GM23248 (cell line): ENCODE measurements around the gene ABCC10. TPM values are rescaled to one million over a fixed set of nuclear protein-coding genes. Genes with fewer than 3 reads are reported as not detected.

ENCODE experiments used
- DNase-seq: peaks from one replicate; pipeline ENCODE4 v3.0.0-alpha.2; 2015
- H2AFZ ChIP-seq: fragments of 200-600 bp; sonication (generic); 2 replicates; pipeline ENCODE4 v1.6.1; 2016; ENCODE audit warnings: antibody characterized with exemption
- H3F3A ChIP-seq: fragments of 200-600 bp; sonication (generic); 2 replicates; pipeline ENCODE4 v1.6.1; 2016; ENCODE audit warnings: mild to moderate bottlenecking, antibody characterized with exemption, mixed run types; ENCODE audit not compliant: insufficient read depth
- H3K27ac ChIP-seq: fragments of 200-600 bp; sonication (generic); 2 replicates; pipeline ENCODE4 v1.5.1; 2016; ENCODE audit warnings: mild to moderate bottlenecking
- H3K27me3 ChIP-seq: fragments of 200-600 bp; sonication (generic); replicated peaks from 2 replicates; pipeline ENCODE4 v1.6.1; 2016; ENCODE audit warnings: mild to moderate bottlenecking; ENCODE audit not compliant: insufficient read depth
- H3K36me3 ChIP-seq: fragments of 200-600 bp; sonication (generic); 2 replicates; pipeline ENCODE4 v1.6.1; 2016; ENCODE audit warnings: low read depth, mild to moderate bottlenecking
- H3K4me1 ChIP-seq: fragments of 200-600 bp; sonication (generic); 2 replicates; pipeline ENCODE4 v1.6.1; 2016; ENCODE audit warnings: mild to moderate bottlenecking; ENCODE audit not compliant: insufficient read depth
- H3K4me2 ChIP-seq: fragments of 200-600 bp; sonication (generic); one replicate; pipeline ENCODE4 v1.6.1; 2016; ENCODE audit warnings: mild to moderate bottlenecking; ENCODE audit not compliant: unreplicated experiment
- H3K4me3 ChIP-seq: fragments of 200-600 bp; sonication (generic); 2 replicates; pipeline ENCODE4 v1.5.1; 2016; ENCODE audit warnings: mild to moderate bottlenecking
- H3K79me2 ChIP-seq: fragments of 200-600 bp; sonication (generic); 2 replicates; pipeline ENCODE4 v1.6.1; 2016; ENCODE audit warnings: mild to moderate bottlenecking; ENCODE audit not compliant: insufficient read depth
- H3K9ac ChIP-seq: fragments of 200-600 bp; sonication (generic); 2 replicates; pipeline ENCODE4 v1.6.1; 2016; ENCODE audit warnings: mild to moderate bottlenecking
- H3K9me2 ChIP-seq: fragments of 200-600 bp; sonication (generic); 2 replicates; pipeline ENCODE4 v1.6.1; 2016; ENCODE audit warnings: mixed run types, mild to moderate bottlenecking, moderate library complexity; ENCODE audit not compliant: insufficient read depth
- H3K9me3 ChIP-seq: fragments of 200-600 bp; sonication (generic); one replicate; pipeline ENCODE4 v1.6.1; 2017; ENCODE audit warnings: low read depth
- H4K20me1 ChIP-seq: fragments of 200-600 bp; sonication (generic); 2 replicates; pipeline ENCODE4 v1.6.0; 2016; ENCODE audit not compliant: insufficient read depth
- EZH2 ChIP-seq: fragments of 200-600 bp; sonication (generic); IDR thresholded peaks from 2 replicates; pipeline ENCODE4 v1.6.1; 2018; ENCODE audit warnings: antibody characterized with exemption, mild to moderate bottlenecking; ENCODE audit not compliant: insufficient read depth, poor library complexity, severe bottlenecking
- EZH2phosphoT487 ChIP-seq: fragments of 200-600 bp; sonication (generic); IDR thresholded peaks from 2 replicates; pipeline ENCODE4 v1.6.1; 2018; ENCODE audit warnings: antibody characterized with exemption, moderate library complexity, mild to moderate bottlenecking, low read depth; ENCODE audit not compliant: insufficient read depth
- WGBS, 2 experiments: methylation state at CpG; one replicate each; pipeline ENCODE4 v1.1.6; 2015 to 2017; ENCODE audit warnings: low lambda C conversion rate in 2 of 2, low coverage in 1 of 2; ENCODE audit errors: missing lambda C conversion rate in 2 of 2; 5-methylcytosine and 5-hydroxymethylcytosine counted together
- in situ Hi-C: fragments of 300-500 bp; cut with MboI; formaldehyde crosslinking; loops from 2 replicates; pipeline ENCODE4 v1.15.0; 2020
- polyA plus RNA-seq: library from polyadenylated mRNA; unstranded; fragments of >200 nt; fragmentation: Nextera tagmentation; extraction: Ambion mirVana; gene quantifications from 2 replicates; pipeline ENCODE4 v1.2.1, GENCODE V29; 2016
- total RNA-seq: library from RNA; depleted of rRNA; stranded (reverse); fragments of >200 nt; shearing (Covaris generic); gene quantifications from 2 replicates; pipeline ENCODE4 v1.2.3, GENCODE V29; 2014

ABCC10 gene
- total and polyA plus RNA-seq, 2 experiments from 2014 or later: 20.0 to 21.3 TPM

GRCh38 chr6:43396408-43397149, 30.8 kb upstream of the ABCC10 start:
- Histone ChIP-seq H3K79me2 (no peaks in the 10 kb centered on the region), H3K4me1 (no peaks in the 10 kb centered on the region), H4K20me1 (no peaks in the 10 kb centered on the region), H3K4me2 (no peak overlapping the region), H3K27me3 (no peaks in the 10 kb centered on the region), H3K9ac (no peak overlapping the region), H3K27ac (no peak overlapping the region), H3K9me3 (no peaks in the 10 kb centered on the region), H2AFZ (no peak overlapping the region), H3K36me3 (no peaks in the 10 kb centered on the region), H3K9me2 (no peaks in the 10 kb centered on the region), H3F3A (no peaks in the 10 kb centered on the region), H3K4me3 (no peak overlapping the region)
- TF ChIP-seq EZH2 (no peak), EZH2phosphoT487 (no peak)
- 73% methylated on average over 6 of the region's 6 CpGs for WGBS, 2 experiments
- DNase-seq: no peak
- in situ Hi-C loops: no loop called here

DNA sequence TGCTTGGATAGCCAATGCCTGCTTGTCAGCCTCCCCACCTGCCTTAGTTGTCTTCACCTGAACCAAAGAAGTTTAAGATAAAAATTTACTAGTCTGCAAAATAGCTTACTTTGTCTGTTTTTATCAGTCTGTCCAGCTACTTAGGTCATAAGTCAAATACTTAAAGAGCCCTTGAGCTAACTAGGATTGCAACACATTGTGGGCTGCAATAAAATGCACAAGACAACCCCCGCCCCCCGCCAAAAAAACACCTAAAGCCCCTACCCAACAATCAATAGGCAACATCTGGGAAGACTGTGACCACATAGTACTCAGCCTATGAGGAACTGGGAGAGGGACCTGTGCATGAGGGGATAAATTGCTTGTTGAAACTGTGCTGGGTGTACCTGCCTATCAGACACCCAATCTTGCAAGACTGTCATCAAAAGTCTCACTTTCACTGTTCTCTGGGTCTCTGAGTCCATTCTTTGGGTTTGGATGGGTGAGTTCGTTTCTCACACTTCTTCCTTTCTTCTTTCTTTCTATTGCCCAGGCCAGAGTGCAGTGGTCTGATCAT, 27.3 kb upstream of the ABCC10 start:
- no peaks in the 10 kb centered on the region for H3K36me3 ChIP-seq
- no peaks in the 10 kb centered on the region for H3F3A ChIP-seq
- no peak overlapping the region for H3K27ac ChIP-seq
- no peaks in the 10 kb centered on the region for H3K4me1 ChIP-seq
- no peaks in the 10 kb centered on the region for H3K27me3 ChIP-seq
- WGBS, 2 experiments: 35 to 40% methylated on average over 3 of the region's 3 CpGs
- TF ChIP-seq EZH2: no peak
- TF ChIP-seq EZH2phosphoT487: no peak
- no peaks in the 10 kb centered on the region for H3K79me2 ChIP-seq
- no peak overlapping the region for H3K9ac ChIP-seq
- no peak for DNase-seq
- no peak overlapping the region for H3K4me3 ChIP-seq
- H3K9me2 ChIP-seq: no peaks in the 10 kb centered on the region
- no peak overlapping the region for H2AFZ ChIP-seq
- no peak overlapping the region for H3K4me2 ChIP-seq
- in situ Hi-C loops: no loop called here
- H4K20me1 ChIP-seq: no peaks in the 10 kb centered on the region
- H3K9me3 ChIP-seq: no peaks in the 10 kb centered on the region

- H3F3A ChIP-seq: no peaks in the 10 kb centered on the region
- 67 to 74% methylated on average over 3 of the region's 3 CpGs for WGBS, 2 experiments
- no peak overlapping the region for H3K4me3 ChIP-seq
- no peaks in the 10 kb centered on the region for H3K9me2 ChIP-seq
- no peaks in the 10 kb centered on the region for H3K27me3 ChIP-seq
- H4K20me1 ChIP-seq: no peaks in the 10 kb centered on the region
- no peaks in the 10 kb centered on the region for H3K79me2 ChIP-seq
- H3K27ac ChIP-seq: no peak overlapping the region
- no peak overlapping the region for H2AFZ ChIP-seq
- in situ Hi-C loops: no loop called here
- no peak overlapping the region for H3K9ac ChIP-seq
- no peak for DNase-seq
- TF ChIP-seq EZH2 (no peak), EZH2phosphoT487 (no peak)
- no peaks in the 10 kb centered on the region for H3K9me3 ChIP-seq
- no peaks in the 10 kb centered on the region for H3K4me1 ChIP-seq
- H3K36me3 ChIP-seq: no peaks in the 10 kb centered on the region
- H3K4me2 ChIP-seq: no peak overlapping the region
Measured at GRCh38 chr6:43401730-43402129, 25.6 kb upstream of the ABCC10 start.

GRCh38 chr6:43402820-43403219, 24.5 kb upstream of the ABCC10 start:
- Histone ChIP-seq H2AFZ (no peak overlapping the region), H3K4me1 (no peaks in the 10 kb centered on the region), H3K27ac (no peak overlapping the region), H3K9me3 (no peaks in the 10 kb centered on the region), H3K36me3 (no peaks in the 10 kb centered on the region), H3K4me3 (no peak overlapping the region), H4K20me1 (no peaks in the 10 kb centered on the region), H3K27me3 (no peaks in the 10 kb centered on the region), H3K9me2 (no peaks in the 10 kb centered on the region), H3K9ac (no peak overlapping the region), H3F3A (no peaks in the 10 kb centered on the region), H3K4me2 (no peak overlapping the region), H3K79me2 (no peaks in the 10 kb centered on the region)
- in situ Hi-C loops: no loop called here
- no peak for TF ChIP-seq EZH2phosphoT487
- TF ChIP-seq EZH2: no peak
- DNase-seq: peak; percentile 6
- 18 to 36% methylated on average over 1 of the region's 1 CpG for WGBS, 2 experiments
